GM12891 (cell line): ENCODE data around the gene AGFG1.

Source experiments
- PAX5 ChIP-seq: IDR thresholded peaks from 2 replicates; pipeline ENCODE4 v1.6.1; 2011; ENCODE audit warnings: low read length, moderate library complexity, mild to moderate bottlenecking; ENCODE audit not compliant: insufficient read depth, severe bottlenecking
- POLR2A ChIP-seq: IDR thresholded peaks from 2 replicates; pipeline ENCODE4 v1.6.1; 2011; ENCODE audit warnings: low read depth, low read length, control low read depth
- POLR2AphosphoS5 ChIP-seq: IDR thresholded peaks from 2 replicates; pipeline ENCODE4 v1.6.1; 2011; ENCODE audit warnings: low read depth, low read length, control low read depth
- SPI1 ChIP-seq: IDR thresholded peaks from 2 replicates; pipeline ENCODE4 v1.6.1; 2011; ENCODE audit warnings: low read depth, low read length, control low read depth
- TAF1 ChIP-seq: IDR thresholded peaks from 2 replicates; pipeline ENCODE4 v1.6.1; 2011; ENCODE audit warnings: low read depth, low read length, control low read depth

DNA sequence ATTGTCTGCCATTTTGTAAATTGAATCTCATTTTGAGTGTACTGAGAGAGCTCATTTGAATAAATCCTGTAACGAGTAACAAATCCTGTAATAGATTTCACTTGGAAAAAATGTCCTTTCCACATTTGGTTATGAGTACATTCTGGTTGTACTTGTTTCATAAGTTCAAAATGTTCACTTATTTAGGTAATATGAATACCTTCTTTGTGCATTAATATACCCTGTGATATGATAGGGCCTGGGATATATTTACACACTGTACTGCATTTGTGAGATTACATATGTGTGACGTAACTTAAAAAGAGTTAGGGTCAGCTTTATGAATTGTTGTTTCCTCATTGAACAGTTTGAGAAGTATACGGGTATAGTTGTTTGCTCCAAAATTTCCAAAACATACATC lies 16.1 kb downstream of the AGFG1 start:
- TF ChIP-seq TAF1 (no peak), POLR2A (no peak), SPI1 (no peak), POLR2AphosphoS5 (no peak), PAX5 (no peak)
